HG03060 (cell line): ENCODE measurements around the gene RFT1.

ENCODE experiments used
- ATAC-seq: cut with Tn5 transposase; IDR thresholded peaks from one replicate; pipeline ENCODE4 v1.9.1; 2021; ENCODE audit warnings: low read depth, moderate number of reproducible peaks; ENCODE audit not compliant: unreplicated experiment

The RFT1 gene

GRCh38 chr3:53040351-53040820 is 89.8 kb downstream of the RFT1 start:
- no peak for ATAC-seq

- ATAC-seq = no peak
Measured at GRCh38 chr3:53039376-53039752, 90.9 kb downstream of the RFT1 start.

GRCh38 chr3:53038679-53039375 is 91.4 kb downstream of the RFT1 start:
- no peak for ATAC-seq
